ENCODE measurements around the gene NDUFA13.
A peak's percentile ranks its signal among the peaks of the same experiment; 100 is the strongest.

NDUFA13 gene

GRCh38 chr19:19490214-19490968 is 25.6 kb upstream of the NDUFA13 start:
- no peak overlapping the region for H3K4me3 ChIP-seq (ENCODE audit: low read length)
- peak; percentile 83 for DNase-seq (ENCODE audit: low read depth)
- TF ChIP-seq, protein P1, sequence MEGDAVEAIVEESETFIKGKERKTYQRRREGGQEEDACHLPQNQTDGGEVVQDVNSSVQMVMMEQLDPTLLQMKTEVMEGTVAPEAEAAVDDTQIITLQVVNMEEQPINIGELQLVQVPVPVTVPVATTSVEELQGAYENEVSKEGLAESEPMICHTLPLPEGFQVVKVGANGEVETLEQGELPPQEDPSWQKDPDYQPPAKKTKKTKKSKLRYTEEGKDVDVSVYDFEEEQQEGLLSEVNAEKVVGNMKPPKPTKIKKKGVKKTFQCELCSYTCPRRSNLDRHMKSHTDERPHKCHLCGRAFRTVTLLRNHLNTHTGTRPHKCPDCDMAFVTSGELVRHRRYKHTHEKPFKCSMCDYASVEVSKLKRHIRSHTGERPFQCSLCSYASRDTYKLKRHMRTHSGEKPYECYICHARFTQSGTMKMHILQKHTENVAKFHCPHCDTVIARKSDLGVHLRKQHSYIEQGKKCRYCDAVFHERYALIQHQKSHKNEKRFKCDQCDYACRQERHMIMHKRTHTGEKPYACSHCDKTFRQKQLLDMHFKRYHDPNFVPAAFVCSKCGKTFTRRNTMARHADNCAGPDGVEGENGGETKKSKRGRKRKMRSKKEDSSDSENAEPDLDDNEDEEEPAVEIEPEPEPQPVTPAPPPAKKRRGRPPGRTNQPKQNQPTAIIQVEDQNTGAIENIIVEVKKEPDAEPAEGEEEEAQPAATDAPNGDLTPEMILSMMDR (IDR thresholded peaks at IDR 0.05; ENCODE audit: insufficient read depth, low read depth, low read length, missing control alignments), result peak; percentile 81

- no peak overlapping the region for H3K4me3 ChIP-seq (ENCODE audit: low read length)
- TF ChIP-seq, protein P1 (IDR thresholded peaks at IDR 0.05; ENCODE audit: insufficient read depth, low read depth, low read length, missing control alignments), result no peak
- no peak for DNase-seq (ENCODE audit: low read depth)
Measured at GRCh38 chr19:19491321-19492025, 24.6 kb upstream of the NDUFA13 start.

- TF ChIP-seq, protein P1 (IDR thresholded peaks at IDR 0.05; ENCODE audit: insufficient read depth, low read depth, low read length, missing control alignments), result no peak
- no peak overlapping the region for H3K4me3 ChIP-seq (ENCODE audit: low read length)
- no peak for DNase-seq (ENCODE audit: low read depth)
Measured at GRCh38 chr19:19492026-19492610, 23.9 kb upstream of the NDUFA13 start.

DNA sequence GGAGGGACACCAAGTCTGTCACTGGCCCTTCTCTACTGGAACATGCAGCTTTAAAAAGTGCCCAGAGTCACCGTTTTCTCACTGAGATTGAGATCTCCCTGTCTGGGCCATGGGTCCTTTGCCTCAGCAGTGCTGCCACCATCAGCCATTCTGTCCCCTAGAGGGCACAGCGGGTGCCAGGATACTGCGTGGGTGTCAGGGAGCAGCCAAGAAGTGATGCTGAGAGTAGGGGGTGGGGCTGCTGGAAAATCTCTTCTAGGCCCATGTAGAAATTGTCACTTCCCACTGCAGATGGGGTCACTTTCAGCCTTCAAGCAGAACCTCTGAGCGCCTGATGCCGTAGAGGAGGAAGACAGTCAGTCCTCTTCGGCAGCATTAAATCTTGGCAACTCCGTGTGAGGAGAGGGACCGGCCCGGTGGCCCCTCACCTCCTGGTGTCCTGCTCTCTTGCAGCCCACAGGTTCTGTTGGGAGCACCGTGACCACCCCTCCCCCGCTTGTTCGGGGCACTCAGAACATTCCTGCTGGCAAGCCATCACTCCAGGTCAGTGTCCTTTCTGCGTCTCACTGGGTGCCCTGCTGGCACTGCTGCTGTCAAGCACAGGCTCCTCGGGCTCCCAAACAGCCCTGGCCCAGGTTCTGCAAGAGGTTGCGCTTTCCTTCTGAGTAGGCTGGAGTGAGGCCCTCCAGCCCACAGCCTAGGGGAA is 22.0 kb upstream of the NDUFA13 start:
- no peak overlapping the region for H3K4me3 ChIP-seq (ENCODE audit: low read length)
- no peak for DNase-seq (ENCODE audit: low read depth)
- TF ChIP-seq, protein P1 (IDR thresholded peaks at IDR 0.05; ENCODE audit: insufficient read depth, low read depth, low read length, missing control alignments), result peak; percentile 9

DNA sequence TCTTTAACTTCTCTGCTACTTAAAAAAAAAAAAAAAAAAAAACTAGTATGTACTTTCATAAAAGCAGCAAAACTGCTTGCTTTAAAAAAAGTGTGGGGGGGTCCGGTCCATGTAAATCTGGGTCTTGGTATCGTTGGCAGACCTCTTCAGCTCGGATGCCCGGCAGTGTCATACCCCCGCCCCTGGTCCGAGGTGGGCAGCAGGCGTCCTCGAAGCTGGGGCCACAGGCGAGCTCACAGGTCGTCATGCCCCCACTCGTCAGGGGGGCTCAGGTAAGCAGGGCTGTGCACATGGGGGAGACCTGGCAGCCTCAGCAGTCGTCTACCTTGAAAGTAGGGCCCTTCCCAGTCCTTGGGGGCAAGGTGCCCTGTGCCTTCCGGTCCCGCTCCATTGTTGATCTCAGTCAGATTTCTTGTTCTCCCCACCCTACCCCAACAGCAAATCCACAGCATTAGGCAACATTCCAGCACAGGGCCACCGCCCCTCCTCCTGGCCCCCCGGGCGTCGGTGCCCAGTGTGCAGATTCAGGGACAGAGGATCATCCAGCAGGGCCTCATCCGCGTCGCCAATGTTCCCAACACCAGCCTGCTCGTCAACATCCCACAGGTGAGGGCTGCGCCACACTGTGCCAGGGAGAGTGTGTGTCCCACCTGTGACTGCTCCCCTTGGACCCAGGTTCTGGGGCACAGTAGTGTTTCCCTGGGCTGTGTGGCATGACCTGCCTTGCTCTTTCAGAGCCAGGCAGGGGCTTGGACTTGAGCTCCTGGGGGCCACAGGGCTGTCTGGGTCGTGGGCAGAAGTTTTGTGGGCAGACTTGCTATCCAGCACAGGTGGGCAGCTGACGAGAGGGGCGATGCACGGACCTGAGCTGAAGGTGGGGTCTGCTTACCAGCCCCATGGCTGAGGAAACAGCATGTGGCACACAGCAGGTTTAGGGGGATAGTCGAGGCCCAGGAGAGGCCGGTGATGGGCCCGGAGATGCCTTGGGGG is 20.1 kb upstream of the NDUFA13 start:
- TF ChIP-seq, protein P1 (IDR thresholded peaks at IDR 0.05; ENCODE audit: insufficient read depth, low read depth, low read length, missing control alignments), result no peak
- H3K4me3 ChIP-seq (ENCODE audit: low read length), result no peak overlapping the region
- DNase-seq (ENCODE audit: low read depth), result no peak

Measured in epithelial cell of esophagus (primary cell).